Right renal cortex interstitium (tissue), 3 donors: ENCODE data around the gene AP1M1. TPM values are rescaled to one million over a fixed set of nuclear protein-coding genes. Genes with fewer than 3 reads are reported as not detected.

Experiments used
- DNase-seq, 3 donors: peaks; one replicate each; pipeline ENCODE4 v3.0.0-alpha.2; 2013; ENCODE audit warnings: low read depth in 3 of 3, low spot score in 2 of 3
- polyA plus RNA-seq, 3 donors: library from polyadenylated mRNA; unstranded; fragments of 120-200 nt; gene quantifications; one replicate each; pipeline ENCODE4 v1.2.1, GENCODE V29; 2013; ENCODE audit not compliant: insufficient read length in 3 of 3

The AP1M1 gene
- polyA plus RNA-seq, 3 donors: 55.2 to 67.8 (median 57.7) TPM

DNA sequence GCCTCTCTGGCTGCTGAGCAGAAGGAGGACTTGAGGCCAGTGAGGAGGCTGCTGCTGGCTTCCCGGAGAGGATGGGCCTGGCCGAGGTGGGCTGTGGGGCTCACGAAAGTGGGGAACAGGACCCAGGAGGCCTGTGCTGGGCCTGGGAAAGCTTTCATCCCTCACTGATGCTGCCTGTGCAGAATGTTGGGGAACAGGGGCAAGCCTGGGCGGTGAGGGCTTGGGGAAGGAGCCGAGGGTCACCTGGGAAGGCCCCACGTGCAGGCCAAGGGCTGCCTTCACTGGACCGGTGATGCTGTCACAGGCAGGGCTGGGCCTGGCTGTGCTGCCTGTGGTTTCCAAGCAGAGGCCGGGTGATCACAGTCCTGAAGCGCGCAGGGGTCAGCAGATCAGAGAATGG, 9.4 kb downstream of the AP1M1 start:
- DNase-seq: no peak

DNA sequence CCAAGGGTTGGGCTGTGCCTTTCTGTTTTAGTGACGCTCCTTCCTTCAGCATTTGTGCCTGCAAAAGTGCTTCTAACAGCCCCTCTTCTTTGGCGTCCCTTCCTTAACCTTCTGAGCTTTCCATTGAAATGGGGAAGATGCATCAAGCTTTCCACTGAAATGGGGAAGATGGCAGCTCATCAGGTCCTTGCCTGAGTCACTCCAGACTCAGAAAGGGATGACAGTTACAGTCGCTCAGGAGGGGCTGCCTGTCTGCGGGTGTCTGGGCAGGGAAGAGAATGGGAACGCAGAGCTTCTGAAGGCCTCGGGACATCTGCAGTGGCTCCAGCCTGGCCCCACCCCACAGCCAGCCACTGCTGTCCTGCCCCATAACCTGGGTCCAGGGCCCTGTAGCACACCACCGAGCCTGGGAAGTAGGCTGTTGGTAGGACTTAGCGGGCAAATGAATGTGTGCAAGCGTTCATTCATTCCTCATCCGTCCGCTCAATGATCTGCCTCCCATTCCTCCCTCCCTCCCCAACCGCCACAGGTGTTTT, 9.8 kb downstream of the AP1M1 start:
- DNase-seq: no peak

GRCh38 chr19:16208064-16208759, 10.5 kb downstream of the AP1M1 start:
- no peak for DNase-seq

GRCh38 chr19:16208847-16209665, 11.3 kb downstream of the AP1M1 start:
- DNase-seq: no peak

DNA sequence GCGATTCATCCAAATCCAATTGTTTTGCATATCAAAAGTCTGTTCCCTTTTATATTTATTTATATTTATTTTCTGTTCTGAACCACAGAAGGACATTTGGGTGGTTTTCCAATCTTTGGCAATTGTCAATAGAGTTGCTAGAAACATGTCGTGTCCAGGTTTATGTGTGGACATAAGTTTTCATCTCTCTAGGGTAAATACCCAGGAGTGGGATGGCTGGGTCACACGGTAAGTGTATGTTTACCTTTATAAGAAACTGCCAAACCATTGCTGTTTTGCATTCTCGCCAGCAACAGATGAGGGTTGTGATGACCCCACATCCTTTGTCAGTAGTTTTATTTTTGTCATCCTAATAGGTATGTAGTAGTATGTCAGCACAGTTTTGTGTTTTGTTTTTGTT, 12.5 kb downstream of the AP1M1 start:
- no peak for DNase-seq

DNA sequence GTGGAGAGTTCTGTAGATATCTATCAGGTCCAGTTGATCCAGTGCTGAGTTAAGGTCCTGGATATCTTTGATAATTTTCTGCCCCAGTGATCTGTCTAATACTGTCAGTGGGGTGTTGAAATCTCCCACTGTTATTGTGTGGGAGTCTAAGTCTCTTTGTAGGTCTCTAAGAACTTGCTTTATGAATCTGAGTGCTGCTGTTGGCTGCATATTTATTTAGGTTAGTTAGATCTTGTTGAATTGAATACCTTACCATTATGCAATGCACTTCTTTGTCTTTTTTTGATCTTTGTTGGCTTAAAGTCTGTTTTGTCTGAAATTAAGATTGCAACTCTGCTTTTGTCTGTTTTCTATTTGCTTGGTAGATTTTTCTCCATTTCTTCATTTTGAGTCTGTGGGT, 15.4 kb downstream of the AP1M1 start:
- DNase-seq: no peak

DNA sequence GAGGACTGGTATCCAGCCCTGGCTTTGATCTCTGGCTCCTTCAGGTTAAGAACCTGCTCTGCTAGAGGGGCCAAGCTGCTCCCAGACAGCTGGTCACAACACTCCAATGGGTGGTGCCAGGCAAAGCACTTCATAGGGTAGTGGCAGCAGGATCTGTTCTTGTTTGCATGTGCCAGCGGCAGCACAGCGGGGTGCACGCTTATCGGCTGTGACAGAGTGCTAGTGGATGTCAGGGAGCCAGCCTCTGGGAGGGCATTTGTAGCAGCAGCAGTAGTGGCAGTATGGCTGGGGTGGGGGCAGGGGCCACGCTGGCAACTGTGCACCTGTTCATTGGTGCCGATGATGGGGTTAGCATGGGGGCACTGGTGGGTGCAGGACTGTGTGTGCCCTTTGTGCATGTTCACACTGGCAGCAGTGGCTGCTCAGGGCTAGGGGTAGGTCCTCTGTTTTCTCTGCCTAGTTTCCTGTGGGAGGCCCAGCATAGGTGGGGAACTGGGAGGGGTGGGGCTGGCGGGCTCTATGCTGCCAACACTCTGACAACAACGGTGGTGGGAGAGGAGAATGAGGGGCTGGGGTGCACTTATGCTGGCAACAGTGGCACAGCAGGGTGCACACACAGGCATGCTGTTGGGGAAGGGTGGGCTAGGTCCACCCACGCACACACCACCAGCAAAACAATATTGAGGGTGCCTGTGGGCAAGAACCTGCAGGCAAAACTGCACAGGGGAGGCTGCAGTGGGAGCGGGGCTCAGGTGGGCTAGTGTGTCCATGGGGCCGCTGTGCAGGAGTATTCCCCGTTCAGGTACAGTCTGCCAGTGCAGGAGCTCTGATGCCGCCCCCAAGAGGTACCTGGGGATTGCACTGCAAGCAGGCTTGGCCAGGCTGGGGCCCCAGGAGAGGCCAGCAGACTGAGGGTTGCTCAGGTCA, 19.3 kb downstream of the AP1M1 start:
- no peak for DNase-seq

DNA sequence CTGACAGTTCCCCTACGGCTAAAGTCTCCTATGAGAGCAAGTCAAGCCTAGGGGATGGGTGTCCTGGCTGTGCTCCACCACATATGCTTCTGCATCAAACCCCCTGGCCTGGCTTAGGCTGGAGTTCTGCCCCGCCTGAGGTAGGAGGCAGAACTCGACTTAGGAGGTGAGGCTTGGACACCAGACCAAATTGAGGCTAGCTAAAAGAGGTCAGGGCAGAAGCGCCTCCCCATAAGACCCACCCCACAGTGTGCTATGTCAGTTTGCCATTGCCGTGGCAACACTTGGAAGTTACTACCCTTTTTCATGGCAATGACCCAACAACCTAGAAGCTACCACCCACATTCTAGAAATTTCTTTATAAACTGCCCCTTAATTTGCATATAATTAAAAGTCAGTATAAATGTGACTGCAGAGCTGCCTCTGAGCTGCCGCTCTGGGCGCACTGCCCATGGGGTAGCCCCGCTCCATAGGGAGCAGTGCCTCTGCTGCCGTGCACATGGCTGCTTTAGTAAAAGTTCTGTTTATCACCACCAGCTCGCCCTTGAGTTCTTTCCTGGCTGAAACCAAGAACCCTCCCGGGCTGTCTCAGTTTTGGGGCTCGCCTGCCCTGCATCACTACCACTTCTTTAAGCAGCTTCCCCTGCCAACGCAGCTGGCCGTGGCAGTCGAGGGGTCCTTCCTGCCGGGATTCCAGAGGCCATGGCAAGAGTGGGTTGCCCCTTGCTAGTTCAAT, 20.2 kb downstream of the AP1M1 start:
- DNase-seq: no peak

DNA sequence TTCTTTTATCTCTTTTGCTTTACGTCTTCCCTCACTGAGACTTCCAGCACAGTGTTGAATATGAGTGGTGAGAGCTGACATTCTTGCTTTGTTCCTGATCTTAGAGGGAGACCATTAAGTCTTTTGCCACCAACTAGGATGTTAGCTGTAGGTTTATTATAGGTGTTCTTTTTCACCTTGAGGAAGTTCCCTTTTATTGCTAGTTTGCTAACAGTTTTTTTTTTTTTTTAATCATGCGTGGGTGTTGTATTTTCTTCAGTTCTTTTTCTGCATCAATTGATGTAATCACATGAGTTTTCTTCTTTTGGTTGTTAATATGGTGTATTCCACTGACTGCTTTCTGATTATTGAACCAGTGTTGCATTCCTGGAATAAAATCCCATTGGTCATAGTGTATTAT, 21.1 kb downstream of the AP1M1 start:
- no peak for DNase-seq

- DNase-seq: no peak
Measured at GRCh38 chr19:16222806-16223205, 25.1 kb downstream of the AP1M1 start.

DNA sequence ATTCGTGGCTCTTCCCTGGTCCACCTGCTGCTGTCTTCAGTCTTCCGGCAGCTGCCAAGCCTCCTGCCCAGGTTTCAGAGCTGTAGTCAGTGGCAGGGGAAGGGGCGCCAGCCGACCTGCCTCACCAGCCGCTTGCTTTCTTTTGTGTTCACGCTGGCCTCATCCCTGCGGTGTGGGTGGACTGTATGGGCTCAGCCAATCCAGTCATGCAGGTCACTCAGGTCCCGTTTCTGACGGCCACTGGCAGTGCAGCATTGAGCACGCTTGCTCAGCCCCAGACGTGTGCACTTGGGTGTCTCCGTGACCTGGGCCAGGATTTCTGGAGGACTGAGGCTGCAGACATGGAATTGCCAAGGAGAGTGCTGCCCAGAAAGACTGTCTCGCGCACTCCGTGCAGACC, 26.0 kb downstream of the AP1M1 start:
- DNase-seq: no peak

- DNase-seq: no peak
Measured at GRCh38 chr19:16224293-16225045, 26.8 kb downstream of the AP1M1 start.

- no peak for DNase-seq
Measured at GRCh38 chr19:16225279-16226183, 27.8 kb downstream of the AP1M1 start.

- DNase-seq: no peak
Measured at GRCh38 chr19:16226184-16226591, 28.5 kb downstream of the AP1M1 start.

GRCh38 chr19:16226878-16227836, 29.4 kb downstream of the AP1M1 start:
- no peak for DNase-seq

DNA sequence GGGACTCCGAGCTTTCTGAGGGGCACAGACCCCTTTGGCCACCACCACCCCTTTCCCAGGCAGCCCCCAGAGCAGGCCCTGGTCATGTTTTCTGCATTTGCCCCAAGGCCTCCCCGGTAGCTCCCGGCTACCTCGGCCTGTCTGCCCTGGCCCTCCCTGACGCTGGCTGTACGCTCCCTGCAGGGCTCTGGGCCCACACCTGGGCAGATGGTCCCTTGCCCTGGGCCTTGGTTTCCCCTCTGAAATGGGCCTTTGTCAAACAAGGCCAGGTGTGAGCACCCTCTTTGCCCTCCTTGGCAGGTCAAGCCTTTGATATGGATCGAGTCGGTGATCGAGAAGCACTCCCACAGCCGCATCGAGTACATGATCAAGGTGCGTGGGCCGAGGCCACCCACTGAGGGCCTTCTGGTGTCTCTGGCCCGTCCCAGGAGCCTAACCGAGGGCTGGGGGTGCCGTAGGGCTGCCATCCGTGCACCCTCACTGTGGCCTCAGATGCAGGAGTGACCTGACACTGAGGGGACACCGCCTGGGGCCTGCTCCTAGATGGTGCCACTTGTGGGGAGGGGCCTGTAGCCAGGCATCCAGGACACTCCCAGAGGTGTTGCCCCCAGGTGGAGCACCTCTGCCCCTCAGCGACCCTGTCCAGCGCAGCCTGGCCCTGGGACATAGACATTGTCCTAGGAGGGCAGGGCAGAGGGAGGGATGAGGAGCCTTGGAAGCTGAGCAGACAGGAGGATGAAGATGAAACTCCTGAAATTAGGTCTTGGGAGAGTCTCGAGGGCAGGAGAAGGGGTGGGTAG, 30.3 kb downstream of the AP1M1 start:
- no peak for DNase-seq
